GM21423 (cell line): ENCODE results near the gene CLDN16.

Source experiments
- ATAC-seq: cut with Tn5 transposase; IDR thresholded peaks from one replicate; pipeline ENCODE4 v1.9.1; 2021; ENCODE audit warnings: mild to moderate bottlenecking, moderate library complexity; ENCODE audit not compliant: unreplicated experiment

Gene CLDN16

DNA sequence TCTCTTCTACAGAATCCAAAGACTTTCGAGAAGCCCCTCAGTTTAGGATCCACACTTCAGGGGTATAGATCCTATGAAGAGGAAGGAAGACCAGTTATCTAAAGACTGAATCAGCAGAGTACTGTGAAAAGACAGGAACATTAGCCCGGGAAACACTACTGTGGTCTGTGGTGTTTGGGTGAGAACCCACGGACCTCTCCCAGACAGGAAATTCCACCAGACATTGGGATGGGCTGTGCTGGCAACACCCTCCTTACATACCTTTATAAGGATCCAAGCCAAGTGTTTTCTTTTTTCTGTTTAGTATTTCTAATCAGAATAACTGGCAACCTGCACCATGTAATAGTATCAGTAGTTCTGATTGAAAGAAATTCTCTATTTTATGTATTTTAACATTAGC lies 47.7 kb downstream of the CLDN16 start:
- no peak for ATAC-seq

GRCh38 chr3:190436331-190436730 lies 48.4 kb downstream of the CLDN16 start:
- ATAC-seq, result no peak

GRCh38 chr3:190442240-190442639 lies 54.3 kb downstream of the CLDN16 start:
- no peak for ATAC-seq

GRCh38 chr3:190443257-190443656 lies 55.3 kb downstream of the CLDN16 start:
- no peak for ATAC-seq

DNA sequence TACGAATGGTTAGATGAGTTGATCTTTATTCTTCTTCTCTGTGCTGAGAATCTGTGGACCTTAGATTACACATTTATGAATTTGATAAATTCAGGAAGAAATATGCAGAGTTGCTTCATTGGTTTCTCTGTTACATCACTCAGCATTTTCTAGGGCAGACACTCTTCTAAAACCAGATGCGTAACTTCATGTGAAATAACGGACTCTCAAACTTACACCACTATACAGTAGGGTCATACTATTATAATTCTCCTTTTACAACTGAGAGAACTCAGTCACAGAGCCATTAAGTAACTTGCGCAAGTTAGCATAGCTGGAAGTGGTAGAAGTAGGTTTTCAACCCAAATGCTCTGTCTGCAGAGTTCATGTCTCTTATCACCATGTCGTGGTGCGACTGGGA lies 56.0 kb downstream of the CLDN16 start:
- ATAC-seq, result no peak

DNA sequence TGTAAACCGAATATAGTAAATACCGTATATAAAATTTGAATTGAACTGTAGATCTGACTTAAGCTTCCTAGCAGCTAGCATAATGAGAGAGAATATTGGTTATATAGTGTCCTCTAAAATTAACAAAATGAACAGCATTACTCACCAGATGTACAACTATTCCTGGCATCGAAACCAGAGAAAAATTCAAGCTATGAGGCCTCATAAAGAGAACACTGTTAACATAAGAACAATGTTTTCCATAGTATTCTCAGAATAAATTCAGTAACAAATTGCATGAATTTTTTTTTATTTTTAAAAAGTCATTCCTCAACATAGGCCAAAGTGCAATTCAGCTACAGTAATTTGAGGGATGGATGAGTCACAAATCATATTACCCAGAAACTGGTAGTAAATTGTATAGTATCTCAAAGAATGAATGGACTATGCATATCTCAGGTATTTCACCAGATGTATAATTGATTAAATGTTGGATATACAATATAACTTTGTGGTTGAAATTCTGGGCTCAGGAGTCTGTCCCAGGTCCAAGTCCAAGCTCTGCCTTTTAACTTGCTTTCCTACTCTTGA lies 56.7 kb downstream of the CLDN16 start:
- no peak for ATAC-seq

- no peak for ATAC-seq
Observed at GRCh38 chr3:190446573-190447279, 58.8 kb downstream of the CLDN16 start.

DNA sequence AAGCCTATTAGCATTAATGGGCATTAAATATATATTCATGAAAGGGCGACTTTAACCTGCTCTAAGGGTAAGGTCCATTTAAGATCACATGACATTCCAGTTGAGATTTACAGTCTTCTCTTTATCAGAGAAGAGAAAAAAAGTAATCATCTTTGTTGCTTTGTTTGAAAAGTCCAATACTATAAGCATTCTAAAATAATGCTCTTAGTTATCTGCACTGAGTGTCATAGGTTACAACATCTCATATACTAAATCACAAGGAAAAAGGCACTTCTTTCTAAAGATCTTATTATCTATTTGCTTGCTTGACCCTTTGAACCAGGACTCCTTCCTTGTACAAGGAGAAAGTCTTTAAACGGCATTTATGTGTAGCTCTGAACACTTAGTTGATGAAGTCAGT lies 60.3 kb downstream of the CLDN16 start:
- ATAC-seq, result no peak

DNA sequence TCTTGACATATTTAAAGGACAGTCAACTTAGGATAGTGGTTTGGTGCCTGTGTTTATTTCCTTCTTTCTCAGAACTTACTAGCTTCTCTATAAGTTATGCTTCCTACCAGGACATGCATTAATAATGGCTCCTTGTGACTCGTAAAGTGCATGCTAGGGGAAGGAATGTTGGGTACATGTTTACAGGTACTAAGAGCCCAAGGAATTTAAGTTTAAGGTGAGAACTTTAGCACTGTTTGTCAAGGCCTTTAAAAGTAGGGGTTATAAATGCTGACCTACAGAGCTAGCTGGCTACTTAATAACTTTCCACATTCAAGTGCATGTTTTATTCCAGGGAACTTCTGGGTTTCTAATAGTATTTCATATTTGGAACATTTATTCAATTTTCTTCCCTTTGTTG lies 61.8 kb downstream of the CLDN16 start, which contains the start of gene TMEM207:
TMEM207 (minus strand) TSS at position 101 of the 400 bp plus-strand sequence; CDS start at position 9, 92 bp downstream.
- no peak for ATAC-seq

DNA sequence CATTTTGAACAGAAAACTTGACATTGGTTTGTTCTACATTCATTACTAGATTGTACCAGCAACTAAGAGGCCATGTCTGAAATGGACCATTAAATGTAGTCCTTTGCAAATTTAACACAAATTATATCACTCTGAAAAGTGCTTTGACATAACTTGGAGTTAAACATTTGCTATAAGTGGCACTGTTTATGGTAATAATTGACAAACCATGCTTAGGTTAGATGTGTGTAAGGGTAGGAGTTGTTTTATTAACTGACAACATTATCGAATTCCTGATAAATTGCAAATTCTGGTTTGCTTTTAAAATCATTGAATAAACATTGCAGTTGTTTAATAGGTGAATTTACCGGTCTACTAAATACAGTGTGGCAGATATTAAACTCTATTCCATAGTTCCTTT lies 67.9 kb downstream of the CLDN16 start:
- no peak for ATAC-seq

GRCh38 chr3:190456770-190457169 lies 68.8 kb downstream of the CLDN16 start:
- no peak for ATAC-seq

GRCh38 chr3:190458040-190458439 lies 70.1 kb downstream of the CLDN16 start:
- ATAC-seq, result no peak
